ENCODE data around the gene PIP4K2A.

DNA sequence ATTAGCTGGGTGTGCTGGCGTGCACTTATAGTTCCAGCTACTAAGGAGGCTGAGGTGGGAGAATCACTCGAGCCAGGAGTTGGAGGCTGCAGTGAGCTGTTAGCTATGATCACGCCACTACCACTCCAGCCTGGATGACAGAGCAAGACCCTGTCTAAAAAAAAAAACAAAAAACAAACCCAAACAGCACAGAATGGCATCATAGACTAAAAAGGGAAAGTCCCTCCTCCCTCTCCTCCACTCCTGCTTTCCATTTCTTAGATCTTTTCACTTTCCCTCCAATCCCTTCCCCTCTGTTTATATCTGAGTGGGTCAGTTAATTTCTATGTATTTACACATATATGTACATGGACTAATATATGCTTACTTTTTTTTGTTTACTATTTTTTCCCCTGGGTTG, 10.4 kb upstream of the PIP4K2A start:
- TF ChIP-seq, protein P1, sequence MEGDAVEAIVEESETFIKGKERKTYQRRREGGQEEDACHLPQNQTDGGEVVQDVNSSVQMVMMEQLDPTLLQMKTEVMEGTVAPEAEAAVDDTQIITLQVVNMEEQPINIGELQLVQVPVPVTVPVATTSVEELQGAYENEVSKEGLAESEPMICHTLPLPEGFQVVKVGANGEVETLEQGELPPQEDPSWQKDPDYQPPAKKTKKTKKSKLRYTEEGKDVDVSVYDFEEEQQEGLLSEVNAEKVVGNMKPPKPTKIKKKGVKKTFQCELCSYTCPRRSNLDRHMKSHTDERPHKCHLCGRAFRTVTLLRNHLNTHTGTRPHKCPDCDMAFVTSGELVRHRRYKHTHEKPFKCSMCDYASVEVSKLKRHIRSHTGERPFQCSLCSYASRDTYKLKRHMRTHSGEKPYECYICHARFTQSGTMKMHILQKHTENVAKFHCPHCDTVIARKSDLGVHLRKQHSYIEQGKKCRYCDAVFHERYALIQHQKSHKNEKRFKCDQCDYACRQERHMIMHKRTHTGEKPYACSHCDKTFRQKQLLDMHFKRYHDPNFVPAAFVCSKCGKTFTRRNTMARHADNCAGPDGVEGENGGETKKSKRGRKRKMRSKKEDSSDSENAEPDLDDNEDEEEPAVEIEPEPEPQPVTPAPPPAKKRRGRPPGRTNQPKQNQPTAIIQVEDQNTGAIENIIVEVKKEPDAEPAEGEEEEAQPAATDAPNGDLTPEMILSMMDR (IDR thresholded peaks at IDR 0.05; ENCODE audit: poor library complexity), result no peak
- TF ChIP-seq EZH2 (IDR thresholded peaks at IDR 0.05; ENCODE audit: borderline replicate concordance) (no peak), EZH2phosphoT487 (IDR thresholded peaks at IDR 0.05; ENCODE audit: low read depth, severe bottlenecking, unreplicated experiment) (no peak)
